AG04450 (cell line): ENCODE measurements around the gene ZFYVE21. TPM values are rescaled to one million over a fixed set of nuclear protein-coding genes. Genes with fewer than 3 reads are reported as not detected.

Experiments
- CTCF ChIA-PET: fragments of 300-600, 350-600 bp; formaldehyde crosslinking; extraction: SDS; loops from one replicate; lab custom pipeline; 2022; ENCODE audit warnings: antibody characterized with exemption, inconsistent platforms; lab: Charles Lee
- POLR2A ChIA-PET: fragments of 350-600 bp; formaldehyde crosslinking; extraction: SDS; loops from one replicate; lab custom pipeline; 2021; ENCODE audit warnings: antibody characterized with exemption, inconsistent platforms; lab: Yijun Ruan, JAX
- DNase-seq: peaks from one replicate; pipeline ENCODE4 v3.0.0-alpha.2; 2011; ENCODE audit warnings: low read depth, low spot score
- H3K27ac ChIP-seq: one replicate; pipeline ENCODE4 v1.5.1; 2012; ENCODE audit warnings: low read depth, low read length, control low read depth
- H3K27me3 ChIP-seq: one replicate; pipeline ENCODE4 v1.6.0; 2012; ENCODE audit warnings: low read length; ENCODE audit not compliant: control insufficient read depth, insufficient read depth
- H3K4me3 ChIP-seq: 2 replicates; pipeline ENCODE4 v1.5.1; 2011; ENCODE audit warnings: mild to moderate bottlenecking, low read depth, low read length, control low read depth
- H3K9me3 ChIP-seq: 2 replicates; pipeline ENCODE4 v1.5.1; 2012; ENCODE audit warnings: low read length; ENCODE audit not compliant: control insufficient read depth, insufficient read depth
- polyA plus RNA-seq: library from polyadenylated mRNA; depleted of rRNA; stranded (reverse); fragments of >200 nt; gene quantifications from 2 replicates; pipeline ENCODE4 v1.2.3, GENCODE V29; 2011
- TF ChIP-seq, protein P1 (sequence below): IDR thresholded peaks from 2 replicates; pipeline ENCODE4 v1.5.1; 2011; ENCODE audit warnings: low read depth, low read length, control low read depth, inconsistent platforms

The ZFYVE21 gene
- polyA plus RNA-seq, 1 experiment = 77.5 TPM

DNA sequence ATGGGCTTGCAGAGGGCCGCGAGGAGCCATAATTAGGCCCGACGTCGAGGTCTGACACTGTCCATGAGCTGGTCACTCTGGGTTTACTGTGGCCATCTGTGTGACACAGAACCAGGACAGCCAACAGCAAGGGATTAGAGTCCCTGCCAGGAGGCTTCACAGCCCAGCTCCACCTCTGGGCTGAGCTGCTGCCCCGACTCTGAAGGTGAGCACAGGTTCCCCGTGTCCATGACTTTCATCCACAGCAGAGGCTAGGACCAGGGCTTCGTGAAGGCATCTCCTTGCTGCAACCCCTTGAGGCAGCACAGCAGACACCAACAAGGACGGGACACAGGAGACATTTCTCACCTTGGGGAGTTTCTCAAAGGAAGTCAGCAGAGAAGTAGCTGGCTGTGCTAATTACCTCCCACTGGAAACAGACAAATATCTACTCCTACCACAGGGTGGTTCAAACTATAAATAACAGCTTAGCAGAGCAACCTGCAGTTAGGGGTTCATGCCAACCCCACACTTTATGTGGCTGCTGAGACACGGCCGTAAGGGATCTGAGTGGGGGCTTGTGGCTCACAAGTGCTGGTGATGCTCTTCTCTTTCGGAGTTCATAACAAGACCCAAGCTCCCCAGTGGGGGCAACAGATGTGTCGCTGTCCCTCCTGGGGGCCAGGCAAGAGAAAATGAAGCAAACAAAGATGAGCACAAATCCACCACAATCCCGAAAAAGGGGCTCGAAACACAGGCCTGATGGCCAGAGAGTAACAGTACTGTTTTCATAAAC, 29.2 kb downstream of the ZFYVE21 start:
- CTCF ChIA-PET = interaction anchor here (0.5 kb wide), 1 partner anchor 156 kb away, joined by 3 read pairs; no protein-coding TSS in a partner anchor

DNA sequence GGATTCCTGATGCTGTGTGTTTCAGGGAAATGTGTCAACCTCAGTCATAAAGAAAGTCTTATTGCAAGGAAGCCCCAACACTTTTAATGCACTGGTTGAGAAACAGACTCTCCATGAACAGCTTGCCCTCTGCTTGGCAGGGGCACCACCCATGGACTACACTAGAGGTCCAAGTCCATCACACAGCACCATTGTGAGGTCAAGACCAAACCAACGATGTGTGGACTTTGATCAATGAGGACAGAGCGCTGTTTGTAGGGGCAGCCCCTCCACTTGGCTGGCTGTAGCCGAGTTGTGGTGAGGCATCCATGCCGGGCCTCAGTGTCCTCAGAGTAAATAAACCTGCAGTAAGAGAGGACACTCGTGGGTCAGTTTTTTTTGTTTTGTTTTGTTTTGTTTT, 29.8 kb downstream of the ZFYVE21 start:
- POLR2A ChIA-PET = no interaction called here

More for the DNA sequence above, 29.2 kb downstream of the ZFYVE21 start:
- TF ChIP-seq, protein P1, sequence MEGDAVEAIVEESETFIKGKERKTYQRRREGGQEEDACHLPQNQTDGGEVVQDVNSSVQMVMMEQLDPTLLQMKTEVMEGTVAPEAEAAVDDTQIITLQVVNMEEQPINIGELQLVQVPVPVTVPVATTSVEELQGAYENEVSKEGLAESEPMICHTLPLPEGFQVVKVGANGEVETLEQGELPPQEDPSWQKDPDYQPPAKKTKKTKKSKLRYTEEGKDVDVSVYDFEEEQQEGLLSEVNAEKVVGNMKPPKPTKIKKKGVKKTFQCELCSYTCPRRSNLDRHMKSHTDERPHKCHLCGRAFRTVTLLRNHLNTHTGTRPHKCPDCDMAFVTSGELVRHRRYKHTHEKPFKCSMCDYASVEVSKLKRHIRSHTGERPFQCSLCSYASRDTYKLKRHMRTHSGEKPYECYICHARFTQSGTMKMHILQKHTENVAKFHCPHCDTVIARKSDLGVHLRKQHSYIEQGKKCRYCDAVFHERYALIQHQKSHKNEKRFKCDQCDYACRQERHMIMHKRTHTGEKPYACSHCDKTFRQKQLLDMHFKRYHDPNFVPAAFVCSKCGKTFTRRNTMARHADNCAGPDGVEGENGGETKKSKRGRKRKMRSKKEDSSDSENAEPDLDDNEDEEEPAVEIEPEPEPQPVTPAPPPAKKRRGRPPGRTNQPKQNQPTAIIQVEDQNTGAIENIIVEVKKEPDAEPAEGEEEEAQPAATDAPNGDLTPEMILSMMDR = no peak
- H3K27ac ChIP-seq = no peak overlapping the region
- no peak overlapping the region for H3K4me3 ChIP-seq
- POLR2A ChIA-PET = no interaction called here
- peaks cover 4% of the 10 kb centered on the region; the same call in 1 of the 2 replicates for H3K9me3 ChIP-seq
- DNase-seq = no peak
- H3K27me3 ChIP-seq = no peaks in the 10 kb centered on the region

DNA sequence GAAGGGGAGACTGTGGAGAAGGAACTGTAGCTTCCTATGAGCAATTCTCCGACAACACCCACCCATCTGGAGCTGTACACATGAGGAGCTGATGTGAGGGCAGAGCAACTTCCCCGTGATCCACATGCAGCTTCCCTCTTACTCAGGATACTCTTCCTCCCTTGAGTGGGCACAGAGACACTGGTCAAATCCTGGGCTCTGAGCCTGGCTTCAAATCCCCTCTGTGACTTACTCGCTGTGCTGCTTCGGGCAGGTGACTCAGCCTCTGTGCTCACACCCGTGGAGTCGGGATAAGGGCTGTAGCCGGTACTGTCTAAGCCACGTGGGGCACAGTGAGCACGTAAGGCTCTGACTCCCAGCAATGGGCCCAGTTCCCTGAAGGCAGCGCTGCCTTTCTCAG, 31.1 kb downstream of the ZFYVE21 start:
- Histone ChIP-seq H3K4me3 (no peak overlapping the region), H3K27me3 (no peaks in the 10 kb centered on the region), H3K27ac (no peak overlapping the region), H3K9me3 (no peaks in the 10 kb centered on the region; the same call in 1 of the 2 replicates)
- TF ChIP-seq, protein P1 = no peak
- CTCF ChIA-PET = interaction anchor here (0.6 kb wide), 1 partner anchor 175 kb away, joined by 4 read pairs; no protein-coding TSS in a partner anchor
- POLR2A ChIA-PET = no interaction called here
- no peak for DNase-seq

More for the DNA sequence above, 29.8 kb downstream of the ZFYVE21 start:
- H3K4me3 ChIP-seq = no peak overlapping the region
- DNase-seq = no peak
- no peaks in the 10 kb centered on the region for H3K27me3 ChIP-seq
- CTCF ChIA-PET = no interaction called here
- H3K27ac ChIP-seq = no peak overlapping the region
- TF ChIP-seq, protein P1 = no peak
- H3K9me3 ChIP-seq = no peaks in the 10 kb centered on the region; the same call in 1 of the 2 replicates

DNA sequence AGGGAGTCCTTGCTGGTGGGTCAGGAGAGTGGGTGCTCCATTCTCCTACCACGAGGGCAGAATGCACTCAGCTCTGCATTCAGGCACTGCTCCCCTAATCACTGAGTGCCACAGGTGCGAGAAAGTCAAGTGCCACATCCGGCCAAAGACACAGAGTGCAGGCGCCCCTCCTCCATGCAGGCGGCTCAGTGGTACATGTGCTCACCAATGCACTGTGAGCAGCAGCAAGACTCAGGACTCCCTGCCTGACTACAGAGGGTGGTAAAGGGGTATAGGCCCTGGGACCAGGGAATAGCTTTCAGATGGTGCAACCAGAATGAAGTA, 32.9 kb downstream of the ZFYVE21 start:
- TF ChIP-seq, protein P1 = no peak
- Histone ChIP-seq H3K27ac (no peak overlapping the region), H3K9me3 (no peaks in the 10 kb centered on the region), H3K27me3 (no peaks in the 10 kb centered on the region), H3K4me3 (no peak overlapping the region)
- ChIA-PET POLR2A (interaction anchor here (0.6 kb wide), 1 partner anchor 299 kb away, joined by 3 read pairs; no protein-coding TSS in a partner anchor), CTCF (no interaction called here)
- DNase-seq = no peak

DNA sequence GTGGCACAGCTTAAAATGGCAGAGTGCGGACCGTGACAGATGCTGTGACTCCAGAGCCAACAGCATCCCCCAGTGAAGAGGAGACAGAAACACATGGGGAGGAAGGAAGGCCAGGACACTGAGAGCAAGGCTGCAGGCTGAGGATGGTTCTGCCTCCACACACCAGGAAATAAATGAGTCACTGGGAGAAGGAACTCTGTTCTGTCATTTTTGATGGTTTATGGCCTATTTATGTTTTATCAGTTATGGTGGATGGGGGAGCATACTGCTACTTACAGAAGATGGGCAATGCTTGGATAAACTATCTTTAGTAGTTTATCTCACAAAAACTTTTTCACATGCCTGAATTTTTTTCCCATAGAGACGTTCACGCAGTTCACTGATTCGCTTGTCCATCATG, 33.8 kb downstream of the ZFYVE21 start:
- CTCF ChIA-PET = no interaction called here
- no peak for DNase-seq
- POLR2A ChIA-PET = no interaction called here
- Histone ChIP-seq H3K4me3 (no peak overlapping the region), H3K27ac (no peak overlapping the region), H3K9me3 (no peaks in the 10 kb centered on the region), H3K27me3 (no peaks in the 10 kb centered on the region)
- TF ChIP-seq, protein P1 = no peak
